ENCODE results near the gene HIGD1A.

HIGD1A gene

GRCh38 chr3:42799376-42799775 is 4.9 kb downstream of the HIGD1A start:
- no peak for DNase-seq

DNA sequence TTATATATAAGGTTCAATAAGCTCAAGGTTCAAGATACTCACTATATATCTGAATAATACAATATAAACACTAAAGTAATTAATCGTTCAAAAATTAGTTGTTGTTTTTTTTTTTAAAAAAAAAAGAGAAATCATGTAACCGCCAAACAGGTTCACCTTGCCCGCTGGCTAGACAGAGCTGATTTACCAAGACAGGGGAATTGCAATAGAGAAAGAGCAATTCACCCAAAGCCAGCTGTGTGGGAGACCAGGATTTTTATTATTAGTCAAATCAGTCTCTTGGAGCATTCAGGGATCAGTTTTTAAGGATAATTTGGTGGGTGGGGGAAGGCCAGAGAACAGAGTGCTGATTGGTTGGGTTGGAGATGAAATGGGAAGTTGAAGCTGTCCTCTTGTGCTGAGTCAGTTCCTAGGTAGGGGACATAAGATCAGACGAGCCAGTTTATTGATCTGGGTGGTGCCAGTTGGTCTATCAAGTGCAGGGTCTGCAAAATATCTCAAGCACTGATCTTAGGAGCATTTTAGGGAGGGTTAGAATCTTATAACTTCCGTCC is 7.9 kb downstream of the HIGD1A start:
- DNase-seq = peak; percentile 23 to 39 (median 26)

DNA sequence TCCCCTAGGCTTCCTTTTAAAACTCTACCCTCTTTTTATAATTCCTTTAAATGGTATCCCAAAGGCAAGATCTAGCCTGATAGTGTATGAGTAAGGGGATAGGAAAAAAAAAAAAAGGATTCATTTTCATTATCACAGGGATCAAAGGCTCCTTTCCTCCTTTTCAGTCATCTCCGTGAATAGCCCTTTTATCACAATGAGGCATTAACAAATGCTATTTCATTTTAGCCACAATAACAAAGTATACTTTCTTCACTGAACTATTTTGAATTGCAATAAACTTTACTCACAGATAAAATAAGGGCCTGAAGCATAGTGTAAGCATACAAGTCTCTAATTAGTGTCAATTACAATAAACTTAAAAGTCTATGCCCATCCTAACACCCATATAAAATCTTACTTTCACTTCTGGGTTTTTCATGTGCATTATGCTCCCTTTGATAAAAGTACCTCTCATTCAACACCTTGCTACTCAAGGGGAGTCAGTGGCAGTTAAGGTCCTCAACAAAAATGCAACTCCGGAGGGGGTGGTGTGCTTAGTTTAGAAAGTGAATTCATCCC is 8.6 kb downstream of the HIGD1A start:
- no peak for DNase-seq

GRCh38 chr3:42790714-42791229 is 13.5 kb downstream of the HIGD1A start:
- DNase-seq = no peak

GRCh38 chr3:42786631-42787030 is 17.7 kb downstream of the HIGD1A start:
- no peak for DNase-seq

DNA sequence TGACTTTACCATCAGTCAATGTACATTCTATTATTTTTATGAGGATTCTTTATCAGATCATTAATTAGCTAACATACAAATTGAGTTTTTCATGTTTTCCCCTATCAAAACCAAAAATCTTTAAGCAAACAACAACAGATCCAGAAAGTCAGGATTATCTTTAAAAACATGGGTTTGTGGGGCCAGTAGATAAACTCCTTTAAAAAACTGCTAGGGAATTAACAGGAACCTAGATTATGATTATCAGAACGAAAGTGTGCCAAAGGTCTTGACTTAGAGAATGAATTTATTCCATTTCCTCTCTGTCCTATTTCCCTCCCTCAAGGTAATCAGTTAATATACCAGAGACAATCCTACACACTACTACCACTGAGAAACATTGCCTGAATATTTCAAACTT is 18.1 kb downstream of the HIGD1A start:
- no peak for DNase-seq

GRCh38 chr3:42780892-42781700 is 23.2 kb downstream of the HIGD1A start:
- DNase-seq = peak; percentile 82 to 90 (median 89)

- DNase-seq = no peak
These were observed 23.9 kb downstream of the HIGD1A start for GRCh38 chr3:42780398-42780797.

DNA sequence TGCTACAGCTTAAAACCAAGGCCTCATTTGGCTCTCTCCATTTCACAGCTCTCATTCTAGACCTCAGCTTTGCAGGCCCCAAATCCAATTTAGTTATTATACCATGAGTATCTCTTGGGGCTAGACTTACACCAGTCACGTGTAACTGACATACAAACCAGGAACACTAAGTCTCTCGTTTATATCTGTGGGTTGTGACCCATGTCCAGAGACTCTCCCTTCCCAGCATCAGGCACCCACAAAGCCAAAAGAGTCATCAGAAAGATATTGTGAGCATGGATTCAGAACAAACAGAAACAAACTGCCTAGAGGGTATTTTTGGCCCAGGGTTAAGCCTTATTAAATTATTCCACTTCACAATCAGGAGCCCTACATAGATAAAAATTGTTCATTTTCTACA is 25.6 kb downstream of the HIGD1A start:
- no peak for DNase-seq

DNA sequence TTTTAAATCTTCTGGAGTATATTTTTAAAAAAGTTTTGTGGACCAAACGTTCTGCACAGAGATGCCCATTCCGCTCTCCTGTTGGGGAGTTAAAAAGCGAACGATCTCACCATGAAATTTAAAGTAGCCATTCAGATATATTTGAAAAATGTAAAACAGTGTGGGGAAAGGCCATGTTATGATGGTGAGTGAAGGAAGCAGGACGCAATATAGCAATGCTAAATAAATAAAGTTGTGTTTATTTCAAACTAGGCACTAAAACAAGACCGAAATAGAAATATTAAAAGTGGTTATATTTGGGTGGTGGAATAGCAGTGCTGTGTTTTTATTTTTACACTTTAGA is 30.9 kb downstream of the HIGD1A start:
- DNase-seq = no peak

DNA sequence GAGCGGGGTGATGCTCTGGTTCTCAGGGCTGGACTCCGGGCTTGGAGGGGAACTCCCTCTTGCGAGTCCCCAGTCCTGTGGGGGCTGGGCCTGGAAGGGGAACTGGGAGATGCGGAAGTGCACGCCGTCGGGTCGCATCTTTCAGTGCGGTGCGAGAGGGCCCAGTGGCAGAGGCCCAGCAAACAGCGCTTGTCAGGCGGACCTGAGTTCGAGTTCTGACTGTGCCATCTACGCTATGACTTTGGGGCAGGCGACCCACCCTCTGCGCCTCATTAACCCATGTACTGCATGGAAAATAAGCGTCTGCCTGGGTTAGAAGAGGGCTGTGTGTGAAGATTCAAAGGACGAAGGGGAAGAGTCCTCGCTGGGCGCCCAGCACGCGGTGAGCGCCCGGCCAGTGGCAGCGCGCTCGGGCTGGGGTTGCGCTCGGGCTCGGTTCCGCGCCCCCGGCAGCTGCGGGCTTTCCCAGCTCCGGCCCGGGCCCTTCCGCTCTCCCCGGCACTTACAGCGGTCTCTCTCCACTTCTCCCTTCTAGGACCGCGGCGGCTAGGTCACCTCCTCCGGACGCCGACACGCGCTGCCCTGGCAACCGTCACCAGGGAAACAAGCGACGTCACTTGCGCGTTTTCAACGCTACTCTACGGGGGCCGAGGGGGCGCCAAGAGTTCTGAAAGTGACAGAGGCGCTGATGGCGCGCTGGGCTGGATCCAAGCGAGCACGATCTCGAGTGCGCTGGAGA is 31.5 kb downstream of the HIGD1A start, which contains the start of gene CCDC13:
CCDC13 (minus strand) TSS at position 584 of the 739 bp plus-strand sequence. CDS start 14,908 bp downstream, outside the sequence.
- DNase-seq = peak; percentile 98

DNA sequence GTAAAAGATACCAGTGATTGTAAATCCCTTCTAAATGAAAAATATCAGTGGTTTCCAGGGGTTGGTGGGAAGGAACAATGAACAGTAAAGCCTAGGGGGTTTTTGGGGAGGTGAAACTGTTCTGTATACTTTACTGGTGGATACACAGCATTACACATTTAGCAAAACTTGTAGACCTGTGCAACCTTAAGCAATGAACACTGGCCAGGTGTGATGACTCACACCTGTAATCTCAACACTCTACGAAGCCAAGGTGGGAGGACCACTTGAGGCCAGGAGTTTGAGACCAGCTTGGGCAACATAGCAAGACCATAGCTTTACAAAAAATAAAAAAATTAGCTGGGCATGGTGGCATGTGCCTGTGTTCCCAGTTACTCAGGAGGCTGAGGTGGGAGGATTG is 33.0 kb downstream of the HIGD1A start:
- no peak for DNase-seq

DNA sequence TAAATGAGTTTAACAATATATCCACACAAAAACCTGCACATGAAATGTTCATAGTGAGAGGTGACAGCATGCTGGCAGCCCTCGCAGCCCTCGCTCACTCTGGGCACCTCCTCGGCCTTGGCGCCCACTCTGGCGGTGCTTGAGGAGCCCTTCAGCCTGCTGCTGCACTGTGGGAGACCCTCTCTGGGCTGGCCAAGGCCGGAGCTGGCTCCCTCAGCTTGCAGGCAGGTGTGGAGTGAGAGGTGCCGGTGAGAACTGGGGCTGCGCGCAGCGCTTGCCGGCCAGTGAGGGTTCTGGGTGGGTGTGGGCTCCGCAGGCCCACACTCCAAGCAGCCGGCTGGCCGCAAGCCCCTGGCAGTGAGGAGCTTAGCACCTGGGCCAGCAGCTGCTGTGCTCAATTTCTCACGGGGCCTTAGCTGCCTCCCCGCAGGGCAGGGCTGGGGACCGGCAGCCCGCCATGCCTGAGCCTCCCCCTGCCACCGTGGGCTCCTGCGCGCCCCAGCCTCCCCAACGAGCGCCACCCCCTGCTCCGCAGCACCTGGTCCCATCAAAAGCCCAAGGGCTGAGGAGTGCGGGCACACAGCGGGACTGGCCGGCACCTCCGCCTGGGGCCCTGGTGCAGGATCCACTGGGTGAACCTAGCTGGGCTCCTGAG is 34.7 kb downstream of the HIGD1A start:
- DNase-seq = no peak

DNA sequence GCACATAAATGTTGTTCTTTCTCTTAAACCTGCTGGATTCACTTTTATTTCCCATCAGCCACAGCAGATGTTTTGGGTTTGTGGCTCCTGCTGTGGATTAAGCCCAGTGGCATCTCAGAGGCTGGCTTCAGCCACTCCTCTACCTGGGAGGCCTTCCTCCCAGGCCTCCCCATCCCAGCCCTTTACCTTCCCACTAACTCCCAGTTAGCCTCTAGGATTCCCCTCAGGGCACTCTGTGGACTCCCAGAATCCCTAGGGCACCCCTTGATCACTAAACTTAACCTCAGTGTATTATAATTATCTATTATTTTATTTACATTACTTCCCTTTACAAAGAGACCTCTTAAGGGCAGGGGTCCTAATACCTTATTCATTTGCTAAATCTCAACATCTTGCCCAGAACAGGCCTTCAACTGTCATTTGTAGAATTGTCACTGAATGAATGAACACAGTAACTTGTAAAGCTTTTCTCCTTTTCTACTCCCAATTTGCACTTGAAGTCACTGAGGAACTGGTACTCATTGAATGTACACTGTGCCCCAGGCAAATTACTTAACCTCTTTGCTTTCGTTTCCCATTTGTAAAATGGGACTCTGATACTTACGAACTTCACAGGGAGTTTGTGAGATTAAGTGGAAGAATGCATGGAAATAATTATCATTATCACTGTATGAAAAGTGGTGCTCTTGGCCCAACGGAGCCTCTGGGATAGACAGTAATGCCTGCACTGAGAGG is 39.6 kb downstream of the HIGD1A start:
- peak; percentile 38 to 70 (median 62) for DNase-seq

DNA sequence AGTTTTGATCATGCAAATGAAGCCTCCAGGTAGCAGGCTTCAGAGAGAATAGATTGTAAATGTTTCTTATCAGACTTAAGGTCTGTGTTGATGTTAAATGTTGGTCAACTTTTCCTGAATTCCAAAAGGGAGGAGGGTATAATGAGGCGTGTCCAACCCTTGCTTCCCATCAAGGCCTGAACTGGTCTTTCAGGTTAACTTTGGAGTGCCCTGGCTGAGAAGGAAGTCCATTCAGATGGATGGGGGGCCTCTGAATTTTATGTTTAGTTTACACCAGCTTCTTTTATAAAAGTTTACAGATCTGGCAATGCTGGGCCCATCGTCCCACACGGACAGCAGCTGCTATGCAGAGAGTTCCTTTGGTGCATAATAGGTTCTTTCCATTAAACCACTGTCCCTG is 40.2 kb downstream of the HIGD1A start:
- no peak for DNase-seq

DNA sequence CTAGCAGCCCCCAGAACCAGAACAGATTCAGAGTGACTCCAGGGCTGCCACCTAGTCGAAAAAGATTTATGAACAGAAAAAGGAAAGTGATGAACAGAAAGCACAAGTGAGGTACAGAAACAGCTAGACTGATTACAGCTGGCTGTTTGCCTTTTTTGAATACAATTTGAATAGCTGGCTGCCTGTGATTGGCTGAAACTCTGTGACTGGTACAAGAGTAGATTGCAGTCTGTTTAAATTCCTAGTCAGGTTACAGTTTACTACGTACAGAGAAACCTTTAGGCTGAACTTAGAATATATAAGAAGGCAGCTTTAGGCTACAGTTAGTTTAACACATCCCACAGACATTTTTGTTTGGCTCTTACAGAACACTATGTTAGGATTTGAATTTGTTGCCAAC is 41.3 kb downstream of the HIGD1A start:
- peak; percentile 45 to 70 (median 60) for DNase-seq

DNA sequence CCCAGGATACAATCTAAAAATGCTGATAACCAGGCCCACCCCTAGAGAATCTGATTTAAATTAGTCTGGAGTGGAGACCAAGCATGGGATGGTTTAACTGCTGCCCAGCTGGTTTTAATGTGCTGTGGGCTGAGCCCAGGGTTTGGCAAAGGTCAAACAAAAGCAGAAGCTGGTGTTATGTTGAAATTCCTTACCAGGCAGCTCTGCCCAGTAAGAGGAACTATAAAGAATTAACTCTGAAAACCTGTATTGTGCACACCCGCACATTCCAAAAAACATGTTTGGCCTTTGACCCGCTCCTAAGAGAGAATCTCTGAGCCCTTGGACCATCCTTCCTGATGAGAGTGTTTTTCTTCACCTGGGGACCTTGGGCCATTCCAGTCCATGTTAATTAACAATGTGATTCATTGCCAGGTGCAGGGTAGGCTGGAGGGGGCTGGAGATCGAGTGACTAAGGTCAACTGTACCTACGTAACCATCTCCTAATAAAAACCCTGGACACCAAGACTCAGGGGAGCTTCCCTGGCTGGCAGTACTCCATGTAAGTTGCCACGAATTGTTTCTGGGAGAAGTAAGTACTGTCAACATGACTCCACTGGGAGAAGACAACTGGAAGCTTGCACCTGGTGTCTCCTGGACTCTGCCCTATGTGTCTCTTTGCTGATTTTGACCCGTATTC is 42.1 kb downstream of the HIGD1A start:
- DNase-seq = peak; percentile 80 to 87 (median 87)

DNA sequence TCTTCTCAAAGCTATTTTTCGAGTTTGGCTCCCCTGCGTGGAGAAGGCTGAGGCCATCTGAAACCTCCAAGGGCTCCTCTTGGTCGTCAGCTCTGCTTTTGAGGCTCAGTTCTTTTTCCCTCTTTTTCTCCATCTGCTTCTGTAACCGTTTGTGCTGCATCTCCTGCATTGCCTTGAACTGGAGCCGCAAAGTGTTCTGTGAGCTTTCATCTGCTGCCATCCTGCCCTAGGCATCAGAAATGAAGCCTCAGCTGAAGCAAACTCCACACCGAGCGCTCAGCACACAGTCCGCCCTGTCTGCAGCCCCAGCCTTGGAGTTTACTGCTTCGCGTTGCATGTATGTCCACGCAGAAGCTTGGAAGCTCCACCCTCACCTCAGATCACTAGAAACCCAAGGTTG is 46.2 kb downstream of the HIGD1A start:
- DNase-seq = no peak

DNA sequence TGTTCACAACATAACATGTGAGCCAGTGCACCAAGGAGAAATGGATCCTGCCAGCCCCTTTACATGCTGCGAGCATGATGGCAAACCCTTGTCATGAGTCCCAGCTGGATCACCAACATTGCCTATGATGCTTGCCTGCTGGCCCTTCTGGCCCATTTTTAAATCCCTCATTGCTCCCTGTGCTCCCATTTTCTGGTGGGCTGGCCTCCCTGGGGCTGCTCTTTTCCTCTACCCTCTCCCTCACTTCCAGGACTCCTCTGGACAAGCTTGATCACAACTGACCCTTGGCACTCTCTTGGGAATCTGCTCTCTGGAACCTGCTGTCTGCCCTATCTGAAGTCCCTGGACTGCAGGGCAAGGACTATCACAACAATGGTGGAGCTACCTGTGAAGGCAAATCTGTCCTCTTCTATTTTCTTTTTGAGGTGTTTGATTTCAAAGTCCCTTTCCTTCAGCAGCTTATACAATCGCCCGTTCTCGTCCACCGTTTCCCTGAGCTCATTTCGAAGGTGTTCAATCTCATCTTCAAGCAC is 47.5 kb downstream of the HIGD1A start:
- DNase-seq = no peak

GRCh38 chr3:42755681-42756578 is 48.4 kb downstream of the HIGD1A start:
- peak; percentile 35 to 51 (median 39) for DNase-seq
